ENCODE data around the gene GRIA1. TPM values are rescaled to one million over a fixed set of nuclear protein-coding genes. Genes with fewer than 3 reads are reported as not detected.

Gene GRIA1
- total and polyA plus RNA-seq, 2 donors (not counting 1 experiment from before 2014, with no cell fraction given): not detected

- CTCF ChIA-PET: no interaction called here
- no peaks in the 10 kb centered on the region for H3K27me3 ChIP-seq (replicated peaks in 1 of 4; ENCODE audit: control extremely low read depth in 1 of 4, control insufficient read depth in 3 of 4, insufficient read depth in 4 of 4, low read length in 3 of 4)
- H3K4me1 ChIP-seq (ENCODE audit: control insufficient read depth in 2 of 2, insufficient read depth in 2 of 2, low read length in 2 of 2): no peaks in the 10 kb centered on the region
- H3K9ac ChIP-seq (ENCODE audit: low read length): no peak overlapping the region
- H3K4me3 ChIP-seq (ENCODE audit: control extremely low read depth in 1 of 5, extremely low read depth in 1 of 5, insufficient read depth in 1 of 5, low read depth in 2 of 5, low read length in 4 of 5): no peak overlapping the region
- H3K36me3 ChIP-seq (replicated peaks in 1 of 2; ENCODE audit: control extremely low read depth in 1 of 2, control insufficient read depth in 1 of 2, extremely low read depth in 1 of 2, insufficient read depth in 2 of 2, low read length in 1 of 2): no peaks in the 10 kb centered on the region
- no peak overlapping the region for H2AFZ ChIP-seq (ENCODE audit: insufficient read depth, low read depth, low read length, poor library complexity, severe bottlenecking)
- no peaks in the 10 kb centered on the region for H4K20me1 ChIP-seq (ENCODE audit: control insufficient read depth, insufficient read depth, low read length, poor library complexity, severe bottlenecking)
- Mint-ChIP-seq H3K27ac (no peak overlapping the region), H3K4me1 (no peaks in the 10 kb centered on the region), H3K4me3 (no peak overlapping the region), H3K27me3 (peaks cover 4% of the 10 kb centered on the region), H3K9me3 (ENCODE audit: insufficient read depth) (peaks cover 2% of the 10 kb centered on the region)
- no CpG with 5 or more reads among the region's 1 CpG for WGBS (ENCODE audit: insufficient coverage)
- intact Hi-C loops (cut with micrococcal nuclease): no loop called here
- POLR2A ChIA-PET: no interaction called here
- H3K79me2 ChIP-seq (ENCODE audit: control insufficient read depth, insufficient read depth, low read length): no peaks in the 10 kb centered on the region
- H3K27ac ChIP-seq (ENCODE audit: low read length in 2 of 2): no peak overlapping the region
- H3K4me2 ChIP-seq (replicated peaks; ENCODE audit: low read depth, low read length, poor library complexity, severe bottlenecking): no peak overlapping the region
- no peak for ATAC-seq (ENCODE audit: low read depth)
- no peaks in the 10 kb centered on the region for H3K9me3 ChIP-seq (ENCODE audit: control extremely low read depth in 1 of 3, control insufficient read depth in 2 of 3, insufficient read depth in 1 of 3, low read length in 2 of 3)
- no peak for TF ChIP-seq EZH2 (IDR thresholded peaks at IDR 0.05; ENCODE audit: borderline replicate concordance, insufficient read depth, low read depth, low read length, poor library complexity, severe bottlenecking)
- no peak for TF ChIP-seq CTCF (IDR thresholded peaks at IDR 0.05)
- DNase-seq: no peak
Measured at GRCh38 chr5:153525536-153525935, 35.1 kb downstream of the GRIA1 start.

GRCh38 chr5:153530357-153531143 is 40.1 kb downstream of the GRIA1 start:
- H3K27me3 ChIP-seq (replicated peaks in 1 of 4; ENCODE audit: control extremely low read depth in 1 of 4, control insufficient read depth in 3 of 4, insufficient read depth in 4 of 4, low read length in 3 of 4): no peaks in the 10 kb centered on the region
- ATAC-seq (ENCODE audit: low read depth) (no peak), DNase-seq (no peak)
- peaks cover 2% of the 10 kb centered on the region for H3K9me3 Mint-ChIP-seq (ENCODE audit: insufficient read depth)
- no peaks in the 10 kb centered on the region for H4K20me1 ChIP-seq (ENCODE audit: control insufficient read depth, insufficient read depth, low read length, poor library complexity, severe bottlenecking)
- TF ChIP-seq EZH2 (IDR thresholded peaks at IDR 0.05; ENCODE audit: borderline replicate concordance, insufficient read depth, low read depth, low read length, poor library complexity, severe bottlenecking) (no peak), CTCF (IDR thresholded peaks at IDR 0.05) (no peak)
- no peak overlapping the region for H3K4me2 ChIP-seq (replicated peaks; ENCODE audit: low read depth, low read length, poor library complexity, severe bottlenecking)
- no peaks in the 10 kb centered on the region for H3K79me2 ChIP-seq (ENCODE audit: control insufficient read depth, insufficient read depth, low read length)
- 100% methylated on average over 3 of the region's 4 CpGs for WGBS (ENCODE audit: insufficient coverage)
- no peak overlapping the region for H3K4me3 ChIP-seq (ENCODE audit: control extremely low read depth in 1 of 5, extremely low read depth in 1 of 5, insufficient read depth in 1 of 5, low read depth in 2 of 5, low read length in 4 of 5)
- ChIA-PET CTCF (no interaction called here), POLR2A (no interaction called here)
- H3K9ac ChIP-seq (ENCODE audit: low read length): no peak overlapping the region
- H3K9me3 ChIP-seq (ENCODE audit: control extremely low read depth in 1 of 3, control insufficient read depth in 2 of 3, insufficient read depth in 1 of 3, low read length in 2 of 3): no peaks in the 10 kb centered on the region
- H3K4me1 Mint-ChIP-seq: no peaks in the 10 kb centered on the region
- no peak overlapping the region for H3K4me3 Mint-ChIP-seq
- no peaks in the 10 kb centered on the region for H3K4me1 ChIP-seq (ENCODE audit: control insufficient read depth in 2 of 2, insufficient read depth in 2 of 2, low read length in 2 of 2)
- H3K36me3 ChIP-seq (replicated peaks in 1 of 2; ENCODE audit: control extremely low read depth in 1 of 2, control insufficient read depth in 1 of 2, extremely low read depth in 1 of 2, insufficient read depth in 2 of 2, low read length in 1 of 2): no peaks in the 10 kb centered on the region
- H2AFZ ChIP-seq (ENCODE audit: insufficient read depth, low read depth, low read length, poor library complexity, severe bottlenecking): no peak overlapping the region
- intact Hi-C loops (cut with micrococcal nuclease): no loop called here
- peaks cover 4% of the 10 kb centered on the region for H3K27me3 Mint-ChIP-seq
- H3K27ac Mint-ChIP-seq: no peak overlapping the region
- H3K27ac ChIP-seq (ENCODE audit: low read length in 2 of 2): no peak overlapping the region

All from B cell (primary cell).